Choroid plexus epithelial cell (primary cell): ENCODE results near the gene IMMP2L.
"Not testable (repeated sequence)": the region's sequence is repeated elsewhere in the genome, so short reads cannot be mapped to it uniquely, and the experiment has no call there.

Experiments
- DNase-seq: peaks from one replicate; pipeline ENCODE4 v3.0.0-alpha.2; 2010; ENCODE audit warnings: low read depth
- H3K4me3 ChIP-seq: 2 replicates; pipeline ENCODE4 v1.5.1; 2011; ENCODE audit warnings: low read depth, mild to moderate bottlenecking, control low read depth, low read length, moderate library complexity
- CTCF ChIP-seq: conservative IDR thresholded peaks from 2 replicates; pipeline ENCODE4 v1.5.1; 2011; ENCODE audit warnings: low read depth, mild to moderate bottlenecking, control low read depth, inconsistent platforms, low read length, moderate library complexity

The IMMP2L gene

GRCh38 chr7:110673148-110673547, 889.1 kb downstream of the IMMP2L start:
- DNase-seq = no peak
- H3K4me3 ChIP-seq = no peak overlapping the region
- TF ChIP-seq CTCF = no peak

- H3K4me3 ChIP-seq = no peak overlapping the region
- no peak for TF ChIP-seq CTCF
- no peak for DNase-seq
Observed at GRCh38 chr7:110669410-110669809, 892.9 kb downstream of the IMMP2L start.

- no peak for TF ChIP-seq CTCF
- no peak overlapping the region for H3K4me3 ChIP-seq
- DNase-seq = no peak
Observed at GRCh38 chr7:110664803-110665202, 897.5 kb downstream of the IMMP2L start.

- DNase-seq, H3K4me3 ChIP-seq: not testable (repeated sequence)
Observed at GRCh38 chr7:110660637-110661036, 901.7 kb downstream of the IMMP2L start.

GRCh38 chr7:110650328-110650727, 912.0 kb downstream of the IMMP2L start:
- TF ChIP-seq CTCF = no peak
- DNase-seq = no peak
- no peak overlapping the region for H3K4me3 ChIP-seq

GRCh38 chr7:110647266-110647665, 915.0 kb downstream of the IMMP2L start:
- no peak for TF ChIP-seq CTCF
- no peak overlapping the region for H3K4me3 ChIP-seq
- no peak for DNase-seq

GRCh38 chr7:110646804-110647203, 915.5 kb downstream of the IMMP2L start:
- TF ChIP-seq CTCF = no peak
- no peak overlapping the region for H3K4me3 ChIP-seq
- no peak for DNase-seq

GRCh38 chr7:110645616-110646015, 916.7 kb downstream of the IMMP2L start:
- no peak overlapping the region for H3K4me3 ChIP-seq
- no peak for TF ChIP-seq CTCF
- DNase-seq = no peak
